Activated CD8-positive, alpha-beta memory T cell treated with anti-CD3 and anti-CD28 coated beads, Interleukin-2, amount 50 U/mL, for 48 hours (primary cell): ENCODE results near the gene SIRT7.

Experiments
- DNase-seq: peaks from one replicate; pipeline ENCODE4 v3.0.0-alpha.2; 2020

Gene SIRT7

DNA sequence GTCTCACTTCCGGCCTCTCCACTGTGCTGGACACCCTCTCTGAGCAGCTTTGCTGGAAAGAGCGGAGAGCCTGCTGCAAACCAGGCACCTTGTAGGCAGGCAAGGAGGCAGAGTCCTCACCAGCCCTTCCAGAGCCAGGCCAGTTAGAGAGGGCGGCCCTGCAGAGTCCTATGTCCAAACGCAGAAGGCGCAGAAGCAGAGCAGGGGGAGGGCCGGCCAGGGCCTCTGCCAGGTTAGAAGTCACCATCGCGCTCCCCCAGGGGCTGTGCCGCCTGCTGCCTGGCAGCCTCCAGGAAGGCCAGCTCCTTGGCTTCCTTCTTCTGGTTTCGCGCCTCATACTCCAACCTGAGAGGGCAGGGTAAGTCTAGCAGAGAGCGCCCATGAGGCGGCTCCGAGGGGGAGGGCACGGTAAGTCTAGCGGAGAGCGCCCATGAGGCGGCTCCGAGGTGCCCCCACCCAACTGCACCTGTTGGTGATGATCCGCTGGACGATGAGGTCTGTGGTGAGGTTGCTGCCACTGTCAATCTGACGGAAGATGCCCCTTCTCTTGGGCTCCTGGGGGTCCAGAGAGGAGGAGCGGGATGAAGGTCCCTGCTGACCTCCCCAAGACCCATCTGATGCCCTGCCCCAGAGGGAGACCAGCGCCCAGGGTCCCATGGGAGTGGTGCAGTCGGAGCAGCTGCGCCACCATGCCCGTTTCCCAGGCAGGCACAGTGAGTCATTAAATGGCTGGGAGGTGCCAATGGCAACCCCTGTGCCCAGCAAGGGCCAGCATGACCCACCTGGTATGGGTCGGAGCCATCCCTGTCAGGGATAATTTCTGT lies 13.2 kb downstream of the SIRT7 start:
- DNase-seq: no peak

DNA sequence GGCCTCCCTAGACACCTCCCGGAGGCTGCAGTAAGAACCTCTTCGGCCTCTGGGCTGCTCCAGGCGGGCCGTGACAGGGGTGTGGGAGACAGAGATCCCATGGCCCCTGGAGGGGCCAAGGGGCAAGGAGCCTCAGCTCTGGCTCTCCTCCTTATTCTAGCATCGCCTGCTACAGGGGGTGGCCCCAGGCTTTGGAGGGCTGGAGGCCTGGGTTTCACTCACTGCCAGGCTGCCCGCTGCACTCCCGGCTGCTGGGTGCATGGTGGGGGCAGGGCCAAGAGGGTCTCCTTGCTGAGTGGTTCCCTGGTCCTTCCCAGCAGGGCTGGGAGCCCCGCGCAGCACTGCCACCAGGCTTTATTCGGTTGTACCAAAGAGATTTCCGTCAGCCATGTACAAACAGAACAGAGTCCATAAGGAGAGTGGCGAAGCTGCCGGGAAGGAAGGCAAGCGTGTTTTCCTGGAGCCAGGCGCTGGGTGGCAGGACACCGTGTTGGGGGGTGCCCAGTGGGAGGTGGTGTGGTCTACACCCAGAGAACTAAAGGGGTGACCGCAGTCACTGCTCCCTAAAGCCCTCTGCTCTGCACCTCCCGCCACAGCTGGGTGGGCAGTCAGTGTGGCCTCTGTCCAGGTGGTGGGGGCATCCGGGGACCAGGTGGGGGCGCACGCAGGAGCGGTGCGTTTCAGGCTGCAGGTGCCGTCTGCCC lies 13.9 kb downstream of the SIRT7 start:
- no peak for DNase-seq

DNA sequence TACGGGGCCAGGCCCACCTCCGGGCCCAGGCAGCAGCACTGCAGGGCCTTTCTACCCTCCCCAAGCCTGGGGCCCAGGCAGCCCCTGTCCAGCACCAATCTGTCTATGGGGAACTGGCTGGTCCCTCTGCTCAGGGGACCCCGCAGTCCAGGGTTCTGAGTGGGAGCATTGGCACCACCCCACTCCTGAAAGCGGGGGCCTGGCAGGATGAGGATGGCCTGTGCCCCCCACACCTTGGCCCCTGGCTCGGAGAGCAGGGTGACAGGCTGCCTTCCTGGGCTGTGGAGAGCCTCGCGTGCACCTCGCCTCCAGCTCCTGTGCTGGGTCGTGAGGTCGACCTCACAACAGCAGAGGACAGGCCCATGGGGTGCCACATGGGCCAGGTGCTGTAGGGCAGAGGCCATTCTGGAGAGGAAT lies 14.6 kb downstream of the SIRT7 start:
- DNase-seq: no peak

DNA sequence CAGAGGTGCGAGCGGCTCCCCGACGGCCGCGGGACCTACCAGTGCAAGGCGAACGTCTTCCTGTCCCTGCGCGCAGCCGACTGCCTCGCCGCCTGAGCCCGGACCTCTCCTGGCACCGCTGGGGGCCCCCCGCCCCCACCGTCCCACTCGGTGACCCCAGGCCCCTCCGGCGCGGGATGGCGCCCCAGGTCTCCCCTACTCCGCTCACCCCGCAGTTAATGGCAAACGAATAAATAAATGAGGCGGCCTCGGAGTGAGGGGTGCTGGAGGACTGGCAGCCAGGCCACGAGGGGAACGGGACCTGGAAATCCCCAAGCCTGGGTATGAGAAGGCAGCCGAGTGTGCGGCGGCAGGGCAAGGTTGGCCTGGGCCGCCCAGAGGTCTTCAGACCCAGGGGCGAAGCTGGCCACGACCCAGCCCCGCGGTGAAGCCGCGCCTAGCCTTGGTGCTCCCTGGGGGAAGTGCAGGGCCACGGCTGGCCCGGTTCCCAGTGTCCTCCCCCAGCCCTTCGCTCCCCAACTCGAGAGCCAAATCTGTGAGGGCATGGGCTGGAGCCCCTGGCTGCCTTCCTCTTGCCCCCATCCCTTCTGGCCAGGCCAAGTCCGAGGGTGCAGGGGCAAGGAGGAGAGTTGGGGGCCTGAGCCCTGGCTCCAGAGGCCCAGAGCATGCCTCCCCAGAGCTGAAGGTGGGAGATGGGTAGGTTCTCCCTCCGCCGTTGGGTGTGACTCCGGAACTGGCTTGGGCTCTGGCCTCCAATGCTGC lies 15.1 kb downstream of the SIRT7 start:
- no peak for DNase-seq

DNA sequence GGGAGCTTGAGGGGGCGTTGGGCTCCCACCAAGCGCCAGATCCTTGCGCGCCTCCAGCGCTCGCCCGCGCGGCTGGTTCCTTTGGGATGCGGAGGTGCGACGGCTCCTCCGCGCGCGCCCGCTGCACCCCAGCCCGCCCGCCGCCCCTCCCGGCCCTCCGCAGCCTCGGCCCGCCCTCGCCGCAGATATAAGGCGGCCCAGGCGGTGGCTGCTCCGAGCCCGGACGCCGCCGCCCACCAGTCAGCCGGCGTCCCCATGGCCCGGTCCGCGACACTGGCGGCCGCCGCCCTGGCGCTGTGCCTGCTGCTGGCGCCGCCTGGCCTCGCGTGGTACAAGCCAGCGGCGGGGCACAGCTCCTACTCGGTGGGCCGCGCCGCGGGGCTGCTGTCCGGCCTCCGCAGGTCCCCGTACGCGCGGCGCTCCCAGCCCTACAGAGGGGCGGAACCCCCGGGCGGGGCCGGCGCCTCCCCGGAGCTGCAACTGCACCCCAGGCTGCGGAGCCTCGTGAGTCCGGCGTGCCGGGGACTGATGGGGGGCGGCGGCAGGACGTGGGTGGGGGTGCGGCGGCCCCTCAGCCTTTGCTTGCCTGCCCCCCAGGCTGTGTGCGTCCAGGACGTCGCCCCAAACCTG lies 15.8 kb downstream of the SIRT7 start, which contains the start of gene NPB:
Gene NPB, plus strand, starts transcription at position 216 of the 630 bp plus-strand sequence. Its CDS starts 40 bp downstream, at position 256.
- no peak for DNase-seq

DNA sequence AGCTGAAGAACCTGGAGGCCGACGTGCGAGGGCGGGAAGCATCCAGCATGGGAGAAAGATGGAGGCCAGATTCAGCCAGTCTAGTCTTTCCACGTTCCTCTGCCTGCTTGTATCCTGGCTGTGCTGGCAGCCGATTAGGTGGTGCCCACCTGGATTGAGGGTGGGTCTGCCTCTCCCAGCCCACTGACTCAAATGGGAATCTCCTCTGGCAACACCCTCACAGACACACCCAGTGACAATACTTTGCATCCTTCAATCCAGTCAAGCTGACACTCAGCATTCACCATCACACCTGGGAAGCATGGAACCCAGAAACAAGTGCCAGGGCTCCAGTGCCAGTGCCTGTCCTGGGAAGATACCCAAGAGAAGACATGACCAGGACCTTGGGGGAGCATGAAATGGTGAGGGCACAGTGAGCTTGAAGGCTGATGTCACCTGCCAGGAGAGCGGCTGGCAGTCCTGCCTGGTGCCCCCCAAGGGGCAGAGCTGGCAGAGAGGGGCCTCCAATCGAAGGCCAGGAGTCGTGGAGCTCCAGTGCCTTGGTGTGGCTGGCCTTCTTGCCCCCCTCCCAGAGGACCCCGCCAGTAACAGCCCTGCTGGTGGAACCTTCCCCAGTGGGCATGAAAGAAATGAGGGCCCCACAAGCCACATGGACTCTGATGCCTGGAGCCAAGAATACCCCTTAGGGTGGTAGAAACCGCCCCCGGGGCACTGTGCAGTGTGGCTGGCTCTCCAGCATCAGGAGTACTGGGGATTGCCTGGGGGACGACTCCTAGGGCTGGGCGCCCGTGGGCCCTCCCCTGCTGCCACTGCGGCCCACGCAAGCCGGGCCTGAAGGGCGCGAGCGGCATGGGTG lies 16.6 kb downstream of the SIRT7 start:
- no peak for DNase-seq

DNA sequence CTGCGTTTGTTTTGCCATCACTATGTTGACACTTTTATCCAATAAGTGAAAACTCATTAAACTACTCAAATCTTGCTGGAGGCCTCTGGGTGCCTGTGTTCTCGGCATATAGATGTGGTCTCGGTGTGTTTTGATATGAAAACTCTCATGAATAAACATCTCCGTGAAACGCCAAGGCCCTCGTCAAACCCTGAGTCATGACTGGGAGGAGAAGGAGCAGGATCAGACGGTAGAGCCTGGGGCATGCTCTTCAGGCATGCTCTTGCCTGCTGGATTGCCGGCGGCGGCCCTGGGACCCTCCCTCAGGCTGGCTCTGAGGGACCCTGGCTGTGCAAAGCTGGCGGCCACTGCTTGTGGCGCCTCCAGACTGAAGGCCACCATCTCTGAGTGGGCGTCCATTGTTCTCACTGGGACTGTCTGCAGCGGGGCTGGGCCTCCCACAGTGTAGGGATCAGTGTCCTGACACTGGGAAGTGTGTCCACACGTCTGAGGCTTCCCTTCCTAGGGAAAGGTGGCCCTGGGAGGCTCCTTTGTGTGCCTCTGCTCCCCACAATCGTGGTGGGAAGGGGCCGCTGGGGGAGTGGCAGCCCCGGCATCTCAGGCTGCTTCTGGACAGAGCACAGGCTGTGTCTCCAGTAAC lies 17.7 kb downstream of the SIRT7 start:
- DNase-seq: no peak

DNA sequence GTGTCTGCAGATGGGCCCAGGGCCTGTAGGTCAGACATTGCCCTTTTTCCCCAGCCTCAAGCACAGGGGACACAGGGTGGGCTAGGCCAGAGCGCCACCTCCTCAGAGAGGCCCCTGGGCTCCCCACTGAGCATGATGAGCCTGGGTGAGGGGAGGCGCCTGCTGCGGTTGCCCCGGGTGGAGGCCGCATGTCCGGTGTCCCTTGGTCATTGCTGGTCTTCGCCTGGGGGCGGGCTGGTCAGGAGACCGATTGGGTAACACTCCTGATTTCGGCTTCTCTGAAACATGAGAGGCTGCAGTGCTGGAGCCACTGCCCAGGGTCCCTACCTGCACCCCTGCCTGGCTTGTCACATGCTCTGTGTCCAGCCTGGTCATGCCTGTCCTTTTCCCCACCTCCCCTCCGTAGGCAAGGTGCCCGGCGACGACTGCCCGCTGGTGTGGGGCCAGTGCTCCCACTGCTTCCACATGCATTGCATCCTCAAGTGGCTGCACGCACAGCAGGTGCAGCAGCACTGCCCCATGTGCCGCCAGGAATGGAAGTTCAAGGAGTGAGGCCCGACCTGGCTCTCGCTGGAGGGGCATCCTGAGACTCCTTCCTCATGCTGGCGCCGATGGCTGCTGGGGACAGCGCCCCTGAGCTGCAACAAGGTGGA lies 18.3 kb downstream of the SIRT7 start:
- DNase-seq: no peak

DNA sequence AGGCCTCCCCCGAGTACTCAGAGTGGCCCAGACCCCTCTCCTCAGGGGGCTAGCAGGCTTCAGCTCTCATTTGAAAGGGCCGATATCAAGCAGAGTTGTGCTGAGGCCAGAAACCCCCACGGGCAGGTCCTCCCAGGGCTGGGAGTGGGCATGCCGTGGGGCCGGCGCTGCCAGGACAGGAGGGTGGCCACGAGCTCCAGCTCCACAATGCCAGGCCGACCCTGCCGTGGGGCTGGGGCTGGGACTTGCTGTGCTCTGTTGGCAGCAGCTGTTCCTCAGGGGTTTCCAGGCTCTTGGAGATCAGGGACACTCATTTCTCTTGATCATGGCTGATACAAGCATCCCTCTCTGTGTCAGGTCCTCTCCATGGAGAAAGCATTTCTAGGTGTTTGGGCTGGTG lies 19.1 kb downstream of the SIRT7 start:
- no peak for DNase-seq

DNA sequence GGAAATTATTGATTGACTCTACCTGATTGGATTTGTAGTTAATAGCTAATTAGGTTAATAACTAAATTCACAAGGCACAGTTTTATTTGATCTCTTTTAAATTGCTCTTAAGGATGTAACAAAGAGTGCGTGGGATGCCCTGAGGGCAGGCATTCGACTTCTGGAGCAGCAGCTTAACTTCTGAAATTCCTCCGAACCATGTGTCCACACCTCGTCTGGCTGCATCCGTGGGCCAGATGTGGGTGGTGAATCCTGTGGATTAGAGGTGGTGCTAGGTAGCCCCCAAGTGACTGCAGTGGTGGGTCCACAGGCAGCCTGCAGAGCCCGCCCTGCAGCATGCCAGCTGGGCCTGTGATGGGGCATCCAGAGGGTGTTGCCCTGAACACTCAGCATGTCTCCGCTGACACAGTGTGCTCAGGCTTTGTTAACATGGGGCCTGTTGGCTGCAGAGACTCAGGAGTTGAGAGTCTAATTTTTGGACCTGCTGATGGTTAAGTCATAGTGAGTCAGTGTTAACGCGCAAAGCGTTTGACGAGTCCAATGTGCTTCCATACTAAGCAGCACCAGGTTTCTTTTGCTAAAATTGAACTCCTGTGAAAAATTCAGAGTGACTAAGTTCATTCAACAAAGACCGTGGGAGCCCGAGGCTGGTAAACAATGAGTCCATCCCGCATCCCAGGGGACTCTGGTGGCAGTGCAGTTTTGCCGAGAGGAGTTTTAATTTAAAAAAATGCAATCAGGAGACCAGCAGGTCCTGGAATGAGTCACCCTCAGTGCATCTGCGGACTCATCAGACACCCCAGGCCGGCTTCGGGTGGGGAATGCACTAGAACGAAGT lies 19.7 kb downstream of the SIRT7 start:
- DNase-seq: no peak

DNA sequence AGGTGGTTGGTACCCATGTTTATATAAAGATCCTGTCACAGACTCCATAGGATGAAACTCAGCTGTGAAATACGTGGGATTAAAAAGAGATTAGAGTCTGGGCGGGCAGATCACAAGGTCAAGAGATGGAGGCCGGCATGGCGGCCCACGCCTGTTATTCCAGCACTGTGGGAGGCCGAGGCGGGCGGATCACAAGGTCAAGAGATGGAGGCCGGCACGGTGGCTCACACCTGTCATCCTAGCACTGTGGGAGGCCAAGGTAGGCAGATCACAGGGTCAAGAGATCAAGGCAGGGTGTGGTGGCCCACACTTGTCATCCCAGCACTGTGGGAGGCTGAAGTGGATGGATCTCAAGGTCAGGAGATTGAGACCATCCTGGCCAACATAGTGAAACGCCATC lies 22.6 kb downstream of the SIRT7 start:
- no peak for DNase-seq

DNA sequence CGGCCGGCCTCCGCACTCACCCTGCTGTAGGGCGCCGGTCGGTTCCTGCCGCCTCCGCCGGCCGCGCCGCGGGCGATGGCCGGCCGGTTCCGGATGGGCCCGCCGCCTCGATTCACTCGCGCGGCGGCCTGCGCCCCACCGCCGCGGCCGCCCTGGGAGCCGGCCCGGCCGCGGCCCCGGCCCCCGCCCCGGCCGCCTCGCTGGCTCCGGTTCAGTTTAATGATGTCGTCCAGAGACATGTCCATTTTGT lies 26.7 kb downstream of the SIRT7 start:
- DNase-seq: no peak

DNA sequence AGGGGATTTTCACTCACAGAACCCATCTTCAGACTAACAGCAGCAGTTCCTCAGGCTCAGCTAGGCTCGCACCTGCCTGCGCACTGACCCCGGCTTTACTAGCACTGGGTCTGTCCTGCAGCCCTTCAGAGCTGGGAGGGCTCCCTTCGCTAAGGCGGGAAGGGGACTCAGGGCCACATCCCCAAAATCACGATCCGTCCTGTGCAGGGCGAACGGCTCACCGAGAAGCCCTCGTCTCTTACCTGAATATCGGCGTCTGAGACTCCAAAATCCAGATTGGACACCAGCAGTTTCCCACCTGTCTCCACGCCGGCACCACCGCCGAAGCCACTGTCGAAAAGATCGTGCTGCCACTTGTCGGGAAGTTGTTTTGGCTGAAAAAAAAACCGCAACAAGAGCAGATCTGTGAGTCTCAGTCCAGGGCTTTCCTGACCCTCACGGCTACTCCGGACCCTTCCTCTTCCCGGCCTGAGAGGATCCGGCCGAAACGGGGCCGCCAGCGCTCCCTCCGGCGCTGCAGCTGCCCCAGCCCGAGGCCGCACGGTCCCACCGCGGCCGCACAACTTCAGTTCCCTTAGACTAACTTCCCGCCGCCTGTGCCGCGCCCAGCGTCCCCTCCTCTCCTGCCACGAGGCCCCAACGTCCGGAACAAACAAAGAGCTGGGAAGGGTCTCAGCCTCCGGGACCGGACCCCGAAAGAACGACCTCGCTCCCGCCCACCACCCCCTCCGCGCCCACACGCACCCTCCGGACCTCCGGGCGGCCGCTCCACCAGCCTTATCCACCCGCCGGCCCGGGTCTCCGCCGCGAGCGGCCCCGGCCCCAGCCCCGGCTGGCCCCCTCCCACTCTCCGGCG lies 27.3 kb downstream of the SIRT7 start:
- peak; percentile 66 for DNase-seq

DNA sequence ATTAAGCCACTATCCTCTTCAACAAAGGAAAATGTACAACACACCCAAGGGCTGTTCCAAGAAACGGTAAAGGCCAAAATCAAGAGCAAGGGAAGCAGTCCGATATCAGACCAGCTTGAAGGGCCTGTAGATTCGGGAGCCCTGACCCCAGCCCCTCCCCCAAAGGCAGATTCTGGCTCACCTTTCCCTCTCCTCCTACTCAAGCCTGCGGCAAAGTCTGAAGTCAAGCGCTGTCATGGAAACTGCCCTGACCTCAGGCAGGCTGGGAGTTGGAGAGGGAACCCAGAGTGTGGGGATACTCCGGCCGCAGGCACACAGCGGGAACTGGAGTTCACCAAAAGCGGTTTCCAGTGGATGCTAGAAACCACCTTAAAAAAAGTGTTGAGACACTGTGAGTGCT lies 28.4 kb downstream of the SIRT7 start:
- no peak for DNase-seq

DNA sequence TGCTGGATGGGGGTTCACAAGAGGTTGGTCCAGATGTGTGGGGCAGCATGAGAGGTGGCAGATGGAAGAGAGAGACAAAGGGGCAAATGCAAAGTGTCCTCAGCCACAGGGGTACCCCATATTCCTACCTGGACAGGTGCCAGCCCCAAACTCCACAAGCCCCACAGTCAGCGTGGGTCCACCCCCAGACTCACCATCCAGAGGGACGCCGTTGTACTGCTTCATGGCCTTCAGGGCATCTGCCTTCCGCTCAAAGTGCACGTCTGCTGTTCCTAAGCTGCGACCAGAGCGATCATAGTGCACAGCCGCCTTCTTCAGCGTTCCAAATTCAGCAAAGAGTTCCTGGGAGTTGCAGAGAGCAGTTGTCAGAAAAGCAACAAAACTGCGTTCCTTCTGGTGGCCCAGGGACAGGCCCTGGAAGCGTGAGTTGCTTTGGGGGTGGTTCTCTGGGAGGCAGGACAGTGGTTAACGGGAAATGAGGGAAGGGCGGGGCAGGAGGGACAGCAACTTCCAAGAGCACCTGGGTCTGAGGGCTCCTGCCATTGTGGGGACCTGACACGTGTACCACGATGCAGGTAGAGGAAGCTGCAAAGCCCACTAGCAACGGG lies 28.9 kb downstream of the SIRT7 start:
- no peak for DNase-seq

DNA sequence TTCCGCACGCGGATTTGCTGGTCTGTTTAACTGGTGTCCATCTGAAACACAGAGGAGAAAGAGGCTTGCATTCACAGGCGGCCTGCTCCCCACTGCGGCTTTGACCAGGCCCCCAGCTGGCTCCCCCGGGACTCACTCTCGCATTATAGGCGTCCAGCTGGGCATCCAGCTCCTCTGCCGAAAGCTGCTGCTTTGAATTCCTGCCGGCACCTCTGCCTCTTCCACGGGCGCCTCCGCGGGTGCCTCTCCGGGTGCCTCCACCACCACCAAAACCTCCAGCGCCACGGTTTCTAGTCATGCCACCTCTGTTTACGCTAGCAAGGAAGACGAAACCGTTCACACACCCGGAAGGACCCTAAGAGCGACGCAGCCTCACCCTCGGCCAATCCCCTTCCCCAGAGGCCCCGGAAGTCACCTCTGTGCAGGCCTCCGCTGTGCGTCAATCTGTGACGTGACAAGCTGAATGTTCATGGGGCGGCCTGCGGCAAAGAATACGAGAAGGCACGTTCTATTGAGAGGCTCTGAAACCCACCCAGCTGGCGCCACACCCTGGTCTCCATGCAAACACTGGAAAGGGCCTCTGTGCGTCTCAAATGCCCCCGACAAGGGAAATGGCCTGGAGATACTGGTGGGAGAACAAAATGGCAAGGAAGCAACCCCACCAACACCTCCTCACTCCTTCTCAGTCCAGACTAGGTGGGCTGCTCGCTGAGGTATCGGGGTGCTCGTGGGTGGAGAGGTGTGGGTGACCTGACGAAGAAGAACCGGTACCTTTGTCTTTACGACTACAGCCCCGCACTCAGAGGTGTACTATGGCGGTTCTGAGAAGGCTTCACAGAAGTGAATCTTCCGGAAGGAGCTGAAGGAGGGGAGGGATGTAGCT lies 29.6 kb downstream of the SIRT7 start:
- DNase-seq: no peak

DNA sequence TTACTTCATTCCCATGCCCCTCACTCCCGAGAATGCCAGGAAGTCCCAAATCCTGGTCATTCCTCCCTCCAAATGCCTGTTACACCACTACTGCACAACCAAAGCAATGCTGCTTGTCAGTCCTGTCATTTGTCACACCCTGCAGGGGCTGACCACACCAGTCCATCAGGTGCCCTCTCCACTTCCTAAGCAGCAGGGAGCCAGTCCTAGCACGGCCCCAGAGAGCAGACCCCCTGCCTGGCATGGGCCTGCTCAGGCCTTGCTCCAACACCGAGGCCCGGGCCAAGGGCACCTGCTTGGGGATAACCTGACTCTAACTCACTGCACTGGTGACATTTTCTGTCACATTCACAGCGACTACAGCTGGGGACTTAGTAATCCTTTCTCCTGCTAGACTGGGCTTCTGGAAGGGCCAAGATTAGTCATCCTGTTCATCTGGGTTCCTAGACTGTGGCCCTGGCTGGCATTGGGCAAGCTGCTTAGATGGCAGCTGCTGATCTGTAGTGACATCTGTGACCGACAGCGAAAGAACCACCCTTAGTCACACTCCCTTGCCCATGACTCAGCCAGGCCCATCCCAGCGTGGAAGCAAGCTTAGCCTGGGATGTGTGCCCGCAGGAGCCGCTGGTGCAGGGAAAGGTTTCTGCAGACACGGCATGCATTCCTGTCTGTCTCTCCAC lies 32.0 kb downstream of the SIRT7 start:
- no peak for DNase-seq
